ENCODE data around the gene RHBDF2. TPM values are rescaled to one million over a fixed set of nuclear protein-coding genes. Genes with fewer than 3 reads are reported as not detected.
A peak's percentile ranks its signal among the peaks of the same experiment; 100 is the strongest.
"Not testable (repeated sequence)": the region's sequence is repeated elsewhere in the genome, so short reads cannot be mapped to it uniquely, and the experiment has no call there.

The RHBDF2 gene
- polyA plus RNA-seq, 1 donor, result 6.8 TPM

GRCh38 chr17:76538281-76538931 lies 37.2 kb upstream of the RHBDF2 start:
- DNase-seq (ENCODE audit: low read depth), result no peak

DNA sequence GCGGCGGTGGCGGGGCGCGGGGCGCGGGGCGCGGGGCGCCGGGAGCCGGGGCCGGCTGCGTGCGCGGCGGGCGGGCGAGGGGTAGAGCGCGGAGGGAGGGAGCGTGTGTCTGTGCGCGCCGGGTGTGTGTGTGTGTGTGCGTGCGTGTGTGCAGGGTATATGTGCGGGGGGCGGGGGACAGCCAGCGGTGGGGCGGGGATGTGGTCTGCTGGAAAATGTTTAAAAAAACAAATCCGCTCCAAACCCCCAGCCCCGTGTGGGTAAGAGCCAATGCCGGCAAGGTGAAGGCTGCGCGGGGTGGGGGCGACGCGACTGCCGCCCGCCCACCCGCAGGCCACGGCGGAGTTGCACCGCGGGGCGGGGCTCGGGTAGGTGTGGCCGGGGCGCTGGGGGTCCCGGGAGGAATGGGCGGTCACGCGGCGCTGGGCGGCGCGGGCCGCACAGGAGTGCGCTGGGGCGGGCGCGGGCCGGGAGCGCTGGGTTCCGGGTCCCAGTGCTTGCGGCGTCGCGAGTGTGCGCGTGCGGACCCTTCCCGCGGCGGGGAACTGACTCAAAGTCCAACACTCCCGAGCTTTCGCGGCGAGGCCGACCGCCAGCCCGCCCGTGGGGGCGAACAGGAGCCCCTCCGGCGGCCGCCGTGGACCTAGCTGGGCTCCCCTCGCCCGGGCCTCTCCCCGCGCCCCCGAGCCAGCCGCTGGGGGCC lies 36.5 kb upstream of the RHBDF2 start, which contains the start of gene CYGB:
Gene CYGB (minus strand): TSS at position 132 of the 703 bp plus-strand sequence. CDS start 167 bp downstream, outside the sequence.
- DNase-seq (ENCODE audit: low read depth), result no peak

GRCh38 chr17:76537288-76537577 lies 36.0 kb upstream of the RHBDF2 start:
- DNase-seq (ENCODE audit: low read depth), result no peak

GRCh38 chr17:76536511-76537287 lies 35.5 kb upstream of the RHBDF2 start:
- no peak for DNase-seq (ENCODE audit: low read depth)

DNA sequence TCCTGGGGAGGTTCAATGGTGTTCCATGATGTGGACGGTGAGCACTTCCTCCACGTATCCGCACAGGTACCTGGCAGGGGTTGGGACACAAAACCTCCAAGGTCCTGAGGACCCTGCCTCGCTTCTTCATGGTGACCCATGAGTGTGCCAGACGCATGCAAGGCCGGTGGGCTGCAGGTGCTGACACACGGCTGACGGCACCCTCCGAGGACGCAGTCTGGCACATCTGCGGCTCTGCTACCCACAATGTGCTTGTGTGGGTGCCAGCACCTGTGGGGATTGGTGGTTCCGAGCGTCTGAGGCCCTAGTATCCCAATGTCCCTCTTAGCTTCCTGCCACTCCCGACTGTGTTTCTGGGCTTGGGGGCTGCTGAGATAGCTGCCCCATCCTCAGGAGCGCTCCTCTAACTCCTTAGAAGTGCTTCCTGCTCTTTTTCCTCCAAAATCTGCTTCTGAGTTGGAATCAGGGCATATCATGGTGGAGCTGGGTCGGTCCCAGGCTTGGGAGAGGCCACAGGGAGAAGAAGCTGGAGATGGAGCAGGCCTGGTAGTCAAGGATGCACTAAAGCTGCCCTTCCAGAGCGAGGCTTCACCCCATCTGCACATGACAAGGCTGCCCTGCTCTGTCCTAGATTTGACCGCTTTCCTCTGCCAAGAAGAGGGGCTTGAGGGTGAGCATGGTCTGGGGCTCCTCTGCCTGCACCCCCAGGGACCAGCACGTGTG lies 34.7 kb upstream of the RHBDF2 start:
- no peak for DNase-seq (ENCODE audit: low read depth)

DNA sequence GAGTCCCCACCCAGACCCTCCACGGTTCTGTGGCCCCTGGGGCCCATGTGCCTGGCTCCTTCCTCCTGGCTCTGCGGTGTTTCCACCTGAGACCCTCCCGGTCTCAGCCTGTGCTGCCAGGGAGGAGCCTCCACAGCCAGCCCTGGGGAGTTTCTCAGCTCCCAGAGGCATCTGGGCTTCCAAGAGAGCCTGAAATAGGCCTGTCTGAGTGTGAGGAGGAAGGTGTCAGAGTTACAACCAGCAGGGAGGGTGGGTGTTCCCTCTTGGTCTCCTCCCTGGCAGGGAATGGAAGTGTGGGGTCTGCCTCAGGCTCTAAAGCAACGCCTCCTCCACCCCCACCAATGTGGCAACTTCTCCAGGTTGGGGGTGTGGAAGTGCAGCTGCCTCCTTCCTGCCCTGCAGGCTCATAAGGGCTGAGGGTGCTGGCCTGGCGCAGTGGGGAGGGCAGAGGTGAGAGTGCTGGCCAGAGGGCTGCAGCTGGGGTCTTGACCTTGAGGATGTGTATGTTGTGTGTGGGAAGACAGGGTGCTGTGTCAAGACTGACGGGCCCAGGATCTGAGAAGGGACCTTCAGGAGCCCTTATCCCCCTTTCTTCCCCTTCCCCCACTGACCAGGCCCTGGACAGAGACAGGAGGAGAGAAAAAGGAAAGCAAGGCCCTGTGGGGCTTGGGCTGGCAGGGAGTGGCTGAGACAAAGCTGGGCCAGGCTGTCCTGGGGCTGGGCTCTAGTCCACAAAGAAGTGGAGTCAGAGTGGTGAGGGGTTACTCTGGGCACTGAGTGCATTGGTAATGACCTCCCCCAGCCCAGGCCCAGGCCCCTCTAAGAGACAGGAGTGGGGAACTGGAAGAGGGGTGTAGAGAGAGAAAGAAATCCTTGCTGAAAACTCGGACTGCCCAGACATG lies 33.9 kb upstream of the RHBDF2 start:
- DNase-seq (ENCODE audit: low read depth), result no peak

DNA sequence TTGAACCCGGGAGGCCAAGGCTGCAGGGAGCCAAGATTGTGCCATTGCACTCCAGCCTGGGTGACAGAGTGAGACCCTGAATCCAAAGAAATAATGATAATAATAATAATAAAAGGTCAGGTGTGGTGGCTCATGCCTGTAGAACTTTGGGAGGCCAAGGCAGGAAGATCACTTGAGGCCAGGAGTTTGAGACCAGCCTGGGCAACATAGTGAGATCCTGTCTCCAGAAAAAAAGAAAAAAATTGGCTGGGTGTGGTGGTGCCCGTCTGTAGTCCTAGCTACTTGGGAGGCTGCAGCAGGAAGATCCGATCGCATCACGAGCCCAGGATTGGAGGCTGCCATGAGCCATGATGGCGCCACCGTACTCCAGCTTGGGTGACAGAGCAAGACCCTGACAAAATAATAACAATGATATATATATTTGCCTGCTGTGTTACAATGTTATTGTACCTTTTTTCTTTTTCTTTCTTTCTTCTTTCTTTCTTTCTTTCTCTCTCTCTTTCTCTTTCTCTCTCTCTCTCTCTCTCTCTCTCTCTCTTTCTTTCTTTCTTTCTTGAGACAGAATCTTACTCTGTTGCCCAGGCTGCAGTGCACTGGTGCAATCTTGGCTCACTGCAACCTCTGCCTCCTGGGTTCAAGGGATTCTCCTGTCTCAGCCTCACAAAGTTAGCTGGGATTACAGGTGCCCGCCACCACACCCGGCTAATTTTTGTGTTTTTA lies 32.6 kb upstream of the RHBDF2 start:
- not testable (repeated sequence) for DNase-seq (ENCODE audit: low read depth)

DNA sequence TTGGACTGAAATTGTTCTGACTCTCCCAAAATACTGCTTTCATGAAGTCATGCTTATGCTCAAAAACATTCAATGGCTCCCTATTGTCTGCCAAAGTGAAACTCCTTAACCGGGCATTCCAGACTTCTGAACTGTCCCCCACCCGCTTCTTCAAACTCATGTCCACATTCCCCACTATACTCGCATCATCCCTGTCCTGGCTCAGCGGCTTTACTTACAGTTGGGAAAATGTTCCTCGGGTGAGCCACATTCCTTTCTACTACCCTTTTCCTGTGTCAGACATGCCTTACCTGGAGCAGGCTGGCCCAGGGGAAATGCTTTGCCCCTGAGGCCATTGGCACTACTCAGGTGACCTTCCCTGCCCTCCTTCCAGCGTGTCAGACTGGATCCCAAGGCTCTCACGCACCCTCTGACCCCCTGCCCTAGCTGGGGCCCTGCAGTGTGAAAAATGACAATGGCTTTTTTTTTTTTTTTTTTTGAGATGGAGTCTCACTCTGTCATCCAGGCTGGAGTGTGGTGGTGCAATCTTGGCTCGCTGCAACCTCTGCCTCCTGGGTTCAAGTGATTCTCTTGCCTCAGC lies 30.9 kb upstream of the RHBDF2 start:
- no peak for DNase-seq (ENCODE audit: low read depth)

- DNase-seq (ENCODE audit: low read depth), result no peak
Measured at GRCh38 chr17:76531486-76532038, 30.3 kb upstream of the RHBDF2 start.

- no peak for DNase-seq (ENCODE audit: low read depth)
Measured at GRCh38 chr17:76530811-76531485, 29.7 kb upstream of the RHBDF2 start.

DNA sequence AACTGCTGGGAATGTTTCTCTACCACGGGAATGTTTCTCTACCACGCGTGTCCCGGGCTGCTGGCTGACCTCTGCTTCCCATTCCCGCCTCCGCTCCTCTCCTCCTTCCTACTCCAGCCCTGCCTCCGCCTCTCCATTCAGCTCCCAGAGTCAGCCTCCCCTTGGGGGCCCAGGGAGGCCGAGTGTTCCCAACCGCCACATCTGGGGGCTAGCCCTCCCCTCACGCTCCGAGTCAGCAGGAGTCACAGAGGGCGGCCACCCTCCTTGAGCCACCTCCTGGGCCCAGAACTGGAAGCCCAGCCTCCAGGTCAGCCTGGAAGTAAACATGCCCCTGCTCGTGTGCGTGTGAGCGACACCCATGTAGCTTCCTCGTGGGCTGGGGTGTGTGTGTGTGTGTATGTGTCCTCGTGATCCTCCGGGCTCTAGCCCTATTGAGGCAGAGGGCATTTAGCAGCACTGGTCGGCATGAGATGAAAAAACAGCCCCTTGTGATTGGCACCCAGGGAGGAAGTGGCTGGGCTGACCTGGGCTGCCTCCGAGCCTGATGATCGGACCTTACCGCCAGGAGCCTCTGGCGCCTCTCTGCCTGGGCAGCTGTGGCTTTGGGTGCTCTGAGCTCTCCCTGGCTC lies 29.0 kb upstream of the RHBDF2 start:
- no peak for DNase-seq (ENCODE audit: low read depth)

DNA sequence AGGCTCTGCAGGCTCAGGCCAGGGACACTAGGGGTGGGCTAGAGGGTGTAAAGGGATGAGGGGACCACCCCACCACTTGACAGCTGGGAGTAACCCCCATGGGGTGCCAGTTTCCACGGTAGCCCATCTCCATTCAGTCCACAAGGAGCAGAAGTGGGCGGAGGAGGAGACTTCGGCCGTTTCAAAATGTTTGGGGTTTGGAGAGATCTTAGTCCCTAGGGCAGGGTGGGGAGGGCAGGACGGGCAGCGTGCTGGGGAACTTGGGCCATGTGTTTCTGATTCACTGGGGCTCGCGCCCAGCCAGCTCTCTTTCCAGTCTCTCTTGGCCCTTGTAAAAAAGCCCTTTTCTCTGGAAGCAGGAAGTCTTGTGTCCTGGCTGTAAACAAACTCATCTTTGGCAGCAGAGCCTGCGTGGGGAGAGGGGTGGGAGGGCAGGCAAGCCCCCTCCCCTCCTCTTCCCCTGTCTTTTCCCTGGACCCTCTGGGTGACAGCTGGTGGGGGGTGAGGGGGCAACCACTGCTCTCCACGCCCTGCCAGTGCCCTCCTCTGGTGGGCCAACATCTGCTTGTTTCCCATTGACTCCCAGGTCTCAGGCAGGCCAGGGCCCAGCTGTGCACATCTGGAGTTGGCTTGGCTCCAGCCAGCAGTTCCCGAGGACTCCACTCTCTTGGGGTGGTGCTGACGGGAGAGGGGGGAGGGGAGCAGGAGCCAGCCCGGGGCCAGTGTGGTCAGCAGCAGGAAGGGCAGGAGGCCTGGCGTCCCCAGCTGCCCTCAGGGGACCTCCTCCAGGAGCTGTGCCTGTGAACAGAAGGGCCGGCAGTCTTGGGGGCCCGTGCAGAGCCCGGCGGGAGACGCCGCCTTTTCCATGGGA lies 28.2 kb upstream of the RHBDF2 start:
- DNase-seq (ENCODE audit: low read depth), result peak; percentile 73

- DNase-seq (ENCODE audit: low read depth), result no peak
Measured at GRCh38 chr17:76528528-76529223, 27.5 kb upstream of the RHBDF2 start.

- DNase-seq (ENCODE audit: low read depth), result no peak
Measured at GRCh38 chr17:76528156-76528527, 26.9 kb upstream of the RHBDF2 start.

- no peak for DNase-seq (ENCODE audit: low read depth)
Measured at GRCh38 chr17:76527430-76528111, 26.3 kb upstream of the RHBDF2 start.

DNA sequence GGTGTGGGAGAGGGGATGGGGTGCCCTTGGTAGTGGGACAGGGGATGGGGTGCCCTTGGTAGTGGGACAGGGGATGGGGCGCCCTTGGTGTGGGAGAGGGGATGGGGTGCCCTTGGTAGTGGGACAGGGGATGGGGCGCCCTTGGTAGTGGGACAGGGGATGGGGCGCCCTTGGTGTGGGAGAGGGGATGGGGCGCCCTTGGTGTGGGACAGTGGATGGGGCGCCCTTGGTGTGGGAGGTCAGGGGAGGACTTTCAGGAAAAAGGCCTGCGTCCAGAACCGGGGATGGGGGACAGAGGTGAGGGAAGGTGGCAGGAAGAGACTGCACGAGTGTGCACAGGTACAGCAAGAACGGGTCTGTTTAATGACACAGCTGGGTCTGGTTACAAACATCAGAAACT lies 25.8 kb upstream of the RHBDF2 start:
- not testable (repeated sequence) for DNase-seq (ENCODE audit: low read depth)

GRCh38 chr17:76525513-76525833 lies 24.2 kb upstream of the RHBDF2 start:
- not testable (repeated sequence) for DNase-seq (ENCODE audit: low read depth)

Data from forelimb muscle (tissue), 1 donor.